K562 (cell line): ENCODE data around the gene MLXIPL. TPM values are rescaled to one million over a fixed set of nuclear protein-coding genes. Genes with fewer than 3 reads are reported as not detected.

Source experiments
- BCOR ChIP-seq: fragments of 450-650 bp; IDR thresholded peaks from 2 replicates; pipeline ENCODE4 v1.6.1; 2016
- DNMT1 ChIP-seq: fragments of 450-650 bp; IDR thresholded peaks from 2 replicates; pipeline ENCODE4 v1.6.1; 2016; ENCODE audit warnings: antibody characterized with exemption, mild to moderate bottlenecking
- HINFP ChIP-seq: fragments of 450-650 bp; conservative IDR thresholded peaks from 2 replicates; pipeline ENCODE4 v1.6.1; 2016; ENCODE audit warnings: missing genetic modification characterization, low read depth, mild to moderate bottlenecking, control low read depth, missing compliant biosample characterization
- HNRNPUL1 ChIP-seq: fragments of 200-400 bp; formaldehyde crosslinking; IDR thresholded peaks from 2 replicates; pipeline ENCODE4 v1.6.1; 2017; ENCODE audit warnings: low read length
- KLF13 ChIP-seq: fragments of 450-650 bp; IDR thresholded peaks from 2 replicates; pipeline ENCODE4 v1.6.1; 2016; ENCODE audit warnings: missing genetic modification characterization, low read depth, mild to moderate bottlenecking, missing compliant biosample characterization, moderate library complexity, borderline replicate concordance
- NR4A1 ChIP-seq, 2 experiments: fragments of 250-450 bp in 1 of 2; fragments of 450-650 bp in 1 of 2; sonication (Bioruptor Pico) in 1 of 2; IDR thresholded peaks; 2 replicates each; pipeline versions ENCODE4 v1.4.0 to v1.6.1; 2016 to 2020; ENCODE audit warnings: mild to moderate bottlenecking in 2 of 2, missing compliant biosample characterization in 1 of 2, missing genetic modification characterization in 1 of 2, moderate library complexity in 1 of 2
- STAT5A ChIP-seq: IDR thresholded peaks from 2 replicates; pipeline ENCODE4 v1.6.1; 2012; ENCODE audit warnings: low read length, inconsistent platforms, borderline replicate concordance
- ZBTB34 ChIP-seq: fragments of 250-450 bp; sonication (Bioruptor Pico); IDR thresholded peaks from 2 replicates; pipeline ENCODE4 v1.8.0; 2021; ENCODE audit warnings: mild to moderate bottlenecking, moderate library complexity
- ZBTB5 ChIP-seq: fragments of 450-650 bp; IDR thresholded peaks from 2 replicates; pipeline ENCODE4 v1.6.1; 2017; ENCODE audit warnings: antibody characterized with exemption
- ZC3H8 ChIP-seq: fragments of 450-650 bp; IDR thresholded peaks from 2 replicates; pipeline ENCODE4 v1.6.1; 2017
- ZEB2 ChIP-seq: fragments of 450-650 bp; IDR thresholded peaks from 2 replicates; pipeline ENCODE4 v1.6.1; 2016
- ZNF311 ChIP-seq: fragments of 250-450 bp; sonication (Bioruptor Pico); IDR thresholded peaks from 2 replicates; pipeline ENCODE4 v1.4.0; 2020; ENCODE audit warnings: mild to moderate bottlenecking, moderate library complexity
- ZNF511 ChIP-seq: sonication (generic); formaldehyde crosslinking; IDR thresholded peaks from 2 replicates; pipeline ENCODE4 v1.8.0; 2022; ENCODE audit warnings: mild to moderate bottlenecking, missing genetic modification reagents
- ZNF561 ChIP-seq: fragments of 450-650 bp; formaldehyde crosslinking; conservative IDR thresholded peaks from 2 replicates; pipeline ENCODE4 v1.4.0; 2020; ENCODE audit warnings: mild to moderate bottlenecking, moderate library complexity
- polyA plus RNA-seq, 8 experiments: library from polyadenylated mRNA; depleted of rRNA in 4 of 8; stranded (reverse) in 5 of 8; unstranded in 3 of 8; fragments of >200 nt; fragmentation: Nextera tagmentation in 2 of 8; fragmentation: Illumina TruSeq in 1 of 8; extraction: Ambion mirVana in 2 of 8; extraction: Trizol in 1 of 8; gene quantifications; 2 replicates each; pipeline versions ENCODE4 v1.2.1 to v1.2.3, GENCODE V29; 2011 to 2014; ENCODE audit warnings: inconsistent platforms in 1 of 8, missing spikeins in 1 of 8
- total RNA-seq, 7 experiments: library from RNA; depleted of rRNA in 6 of 7; stranded (reverse); fragments of >200 nt in 6 of 7; fragmentation: Illumina TruSeq in 2 of 7; extraction: Trizol in 2 of 7; gene quantifications; 2 replicates each; pipeline versions ENCODE4 v1.2.1 to v1.2.3, GENCODE V29; 2011 to 2021; ENCODE audit warnings: low replicate concordance in 1 of 7
- TF ChIP-seq, protein P1 (sequence below): sonication (generic); formaldehyde crosslinking; IDR thresholded peaks from 2 replicates; pipeline ENCODE4 v1.9.0; 2022; ENCODE audit warnings: mild to moderate bottlenecking, missing genetic modification reagents
- TF ChIP-seq, protein P2 (sequence below), 3 experiments: fragments of 200-800 bp in 1 of 3; fragments of 250-450 bp in 1 of 3; fragments of 450-650 bp in 1 of 3; sonication (Bioruptor Pico) in 1 of 3; sonication (Bioruptor generic) in 1 of 3; formaldehyde crosslinking in 1 of 3; IDR thresholded peaks; 2 replicates each; pipeline versions ENCODE4 v1.6.1 to v1.8.0; 2016 to 2022; ENCODE audit warnings: mild to moderate bottlenecking in 2 of 3, missing genetic modification characterization in 2 of 3, missing compliant biosample characterization in 1 of 3, moderate library complexity in 1 of 3
- TF ChIP-seq, protein P3 (sequence below): fragments of 250-450 bp; sonication (Bioruptor Pico); IDR thresholded peaks from 2 replicates; pipeline ENCODE4 v1.9.0; 2021; ENCODE audit warnings: mild to moderate bottlenecking

Gene MLXIPL
- total and polyA plus RNA-seq, 9 of the 15 experiments (the other 6 are each of a cell fraction or from before 2014, with no cell fraction given), result 0.11 to 18.4 (median 1.4) TPM

- TF ChIP-seq, protein P1, sequence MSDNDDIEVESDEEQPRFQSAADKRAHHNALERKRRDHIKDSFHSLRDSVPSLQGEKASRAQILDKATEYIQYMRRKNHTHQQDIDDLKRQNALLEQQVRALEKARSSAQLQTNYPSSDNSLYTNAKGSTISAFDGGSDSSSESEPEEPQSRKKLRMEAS (CRISPR knock-in tag), result peak; percentile 94
- TF ChIP-seq KLF13 (tag) (no peak), BCOR (peak; percentile 95), ZBTB34 (no peak), ZC3H8 (no peak), ZEB2 (peak; percentile 89), HINFP (tag) (no peak), NR4A1 (CRISPR knock-in tag; IDR thresholded peaks at IDR 0.05) (peak; percentile 95), NR4A1 (tag; IDR thresholded peaks at IDR 0.05) (no peak), ZNF311 (CRISPR knock-in tag) (peak; percentile 44; the same call in 1 of the 2 replicates), ZNF561 (no peak), HNRNPUL1 (no peak), ZBTB5 (no peak), DNMT1 (no peak), ZNF511 (CRISPR knock-in tag) (peak; percentile 94; the same call in 1 of the 2 replicates), STAT5A (no peak; the same call in 1 of the 2 replicates)
- TF ChIP-seq, protein P2, sequence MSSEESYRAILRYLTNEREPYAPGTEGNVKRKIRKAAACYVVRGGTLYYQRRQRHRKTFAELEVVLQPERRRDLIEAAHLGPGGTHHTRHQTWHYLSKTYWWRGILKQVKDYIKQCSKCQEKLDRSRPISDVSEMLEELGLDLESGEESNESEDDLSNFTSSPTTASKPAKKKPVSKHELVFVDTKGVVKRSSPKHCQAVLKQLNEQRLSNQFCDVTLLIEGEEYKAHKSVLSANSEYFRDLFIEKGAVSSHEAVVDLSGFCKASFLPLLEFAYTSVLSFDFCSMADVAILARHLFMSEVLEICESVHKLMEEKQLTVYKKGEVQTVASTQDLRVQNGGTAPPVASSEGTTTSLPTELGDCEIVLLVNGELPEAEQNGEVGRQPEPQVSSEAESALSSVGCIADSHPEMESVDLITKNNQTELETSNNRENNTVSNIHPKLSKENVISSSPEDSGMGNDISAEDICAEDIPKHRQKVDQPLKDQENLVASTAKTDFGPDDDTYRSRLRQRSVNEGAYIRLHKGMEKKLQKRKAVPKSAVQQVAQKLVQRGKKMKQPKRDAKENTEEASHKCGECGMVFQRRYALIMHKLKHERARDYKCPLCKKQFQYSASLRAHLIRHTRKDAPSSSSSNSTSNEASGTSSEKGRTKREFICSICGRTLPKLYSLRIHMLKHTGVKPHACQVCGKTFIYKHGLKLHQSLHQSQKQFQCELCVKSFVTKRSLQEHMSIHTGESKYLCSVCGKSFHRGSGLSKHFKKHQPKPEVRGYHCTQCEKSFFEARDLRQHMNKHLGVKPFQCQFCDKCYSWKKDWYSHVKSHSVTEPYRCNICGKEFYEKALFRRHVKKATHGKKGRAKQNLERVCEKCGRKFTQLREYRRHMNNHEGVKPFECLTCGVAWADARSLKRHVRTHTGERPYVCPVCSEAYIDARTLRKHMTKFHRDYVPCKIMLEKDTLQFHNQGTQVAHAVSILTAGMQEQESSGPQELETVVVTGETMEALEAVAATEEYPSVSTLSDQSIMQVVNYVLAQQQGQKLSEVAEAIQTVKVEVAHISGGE (CRISPR knock-in tag; IDR thresholded peaks at IDR 0.05), result no peak; a peak in 2 of 6 replicates
- TF ChIP-seq, protein P3, sequence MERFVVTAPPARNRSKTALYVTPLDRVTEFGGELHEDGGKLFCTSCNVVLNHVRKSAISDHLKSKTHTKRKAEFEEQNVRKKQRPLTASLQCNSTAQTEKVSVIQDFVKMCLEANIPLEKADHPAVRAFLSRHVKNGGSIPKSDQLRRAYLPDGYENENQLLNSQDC (CRISPR knock-in tag), result no peak
These were observed 66.7 kb downstream of the MLXIPL start, which contains the start of gene BCL7B (continued) for GRCh38 chr7:73557397-73558257.
